ENCODE data around the gene LOXHD1.

LOXHD1 gene

GRCh38 chr18:46474487-46475389 lies 182.3 kb downstream of the LOXHD1 start:
- DNase-seq: no peak

DNA sequence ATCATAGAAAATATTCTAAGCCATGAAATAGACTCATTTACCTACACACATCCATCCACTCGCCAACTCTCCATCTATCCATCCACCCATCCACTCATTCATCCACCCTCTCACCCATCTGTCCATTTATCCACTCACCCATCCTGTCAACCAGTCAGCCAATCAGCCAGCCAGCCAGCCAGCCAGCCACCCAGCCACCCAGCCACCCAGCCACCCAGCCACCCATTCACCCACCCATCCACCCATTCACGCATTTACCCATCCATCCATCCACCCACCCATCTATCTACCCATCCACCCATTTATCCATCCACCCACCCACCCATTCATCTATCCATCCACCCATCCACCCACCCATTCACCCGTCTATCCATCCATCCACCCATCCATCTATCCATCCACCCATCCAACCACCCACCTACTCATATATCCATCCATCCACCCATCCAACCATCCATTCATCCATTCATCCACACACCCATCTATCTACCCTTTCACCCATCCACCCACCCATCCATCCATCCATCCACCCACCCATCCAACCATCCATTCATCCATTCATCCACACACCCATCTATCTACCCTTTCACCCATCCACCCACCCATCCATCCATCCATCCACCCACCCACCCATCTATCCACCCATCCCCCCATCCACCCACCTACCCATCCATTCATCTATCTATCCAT lies 185.1 kb downstream of the LOXHD1 start:
- no peak for DNase-seq

DNA sequence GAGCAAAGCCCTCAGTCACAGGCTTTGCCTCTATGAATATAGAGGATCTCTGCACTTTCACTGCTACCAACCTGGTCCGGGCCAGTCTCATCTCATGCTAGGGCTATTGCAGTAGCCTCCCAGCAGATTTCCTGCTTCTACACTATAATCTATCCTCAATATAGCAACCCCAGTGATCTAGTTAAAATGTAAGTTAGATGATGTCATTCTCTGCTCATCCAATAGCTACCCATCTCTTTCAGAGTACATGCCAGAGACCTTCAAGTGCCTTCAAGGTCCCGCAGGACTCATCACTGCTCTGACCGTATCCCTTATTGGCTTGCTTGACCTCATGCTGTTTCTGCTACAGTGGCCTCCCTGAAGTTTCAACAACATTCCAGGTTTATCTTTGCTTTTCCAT lies 186.3 kb downstream of the LOXHD1 start:
- DNase-seq: no peak

GRCh38 chr18:46469186-46469915 lies 187.7 kb downstream of the LOXHD1 start:
- no peak for DNase-seq

DNA sequence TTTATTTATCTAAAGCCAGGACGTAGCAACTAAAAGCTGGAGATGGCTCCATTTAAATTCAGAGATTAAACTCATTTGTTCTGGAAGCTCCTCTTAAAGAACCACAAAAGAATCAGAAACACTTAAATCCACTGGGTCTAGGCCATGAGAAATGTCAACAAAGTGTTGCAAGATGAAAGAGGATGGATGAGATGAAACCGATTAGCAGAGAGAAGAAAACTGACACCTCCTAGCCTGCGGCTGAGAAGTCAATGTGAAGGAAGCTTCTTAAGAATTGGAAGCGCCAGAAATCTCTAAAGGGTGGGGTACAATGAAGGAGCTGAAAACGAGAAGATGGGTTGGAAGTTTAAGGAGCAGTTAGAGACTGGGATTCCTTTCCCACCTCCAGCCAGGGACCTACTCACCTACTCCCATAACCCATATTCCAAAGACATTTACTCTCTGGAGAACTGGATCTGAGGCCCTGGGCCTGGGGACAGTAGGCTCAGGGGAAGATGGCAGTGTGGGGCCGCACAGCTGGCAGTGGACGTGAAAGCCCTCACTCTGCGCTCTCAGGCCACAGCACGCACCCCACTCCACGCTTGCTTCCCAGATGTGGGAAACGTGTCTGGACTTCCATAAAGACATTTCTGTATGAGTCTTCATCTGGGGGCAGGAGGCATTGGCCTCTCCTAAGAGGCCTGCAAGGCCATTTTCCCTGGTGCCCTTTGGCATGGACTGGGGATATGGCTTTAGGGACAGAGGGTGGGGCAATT lies 188.4 kb downstream of the LOXHD1 start:
- no peak for DNase-seq

- no peak for DNase-seq
These were observed 190.5 kb downstream of the LOXHD1 start for GRCh38 chr18:46466234-46467160.

DNA sequence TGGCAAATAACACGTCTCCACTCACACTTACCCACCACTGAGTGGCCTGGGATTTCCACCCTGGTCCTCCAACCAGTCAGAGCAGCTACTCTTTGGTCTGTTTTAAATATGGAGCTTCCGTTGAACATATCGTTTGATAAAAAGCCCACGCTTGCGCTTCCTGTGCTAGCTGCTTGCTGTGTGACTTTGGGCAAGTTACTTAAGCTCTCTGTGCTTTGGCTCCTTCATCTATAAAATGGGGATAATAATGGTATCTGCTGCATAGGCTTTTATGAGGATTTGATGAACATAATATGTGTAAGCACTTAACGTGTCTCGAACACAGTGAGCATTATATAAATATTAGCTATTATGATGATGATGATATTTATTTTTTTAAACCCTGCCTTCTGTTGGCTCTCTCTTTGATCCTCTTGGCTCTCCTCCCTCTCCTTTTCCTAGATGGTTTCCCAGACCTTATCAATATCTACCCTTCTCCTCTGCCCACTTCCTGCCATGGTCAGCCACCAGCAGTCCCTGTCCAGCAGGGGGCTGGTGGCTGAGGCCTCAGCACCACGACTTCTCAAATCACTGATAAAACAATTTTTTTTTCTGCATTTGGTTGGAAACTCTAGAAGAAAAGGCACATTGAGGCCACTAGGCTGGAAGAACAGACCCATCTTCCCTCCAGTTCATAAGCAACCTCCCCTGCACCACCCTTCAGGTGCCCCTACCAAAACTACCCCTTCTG lies 191.9 kb downstream of the LOXHD1 start:
- DNase-seq: no peak

DNA sequence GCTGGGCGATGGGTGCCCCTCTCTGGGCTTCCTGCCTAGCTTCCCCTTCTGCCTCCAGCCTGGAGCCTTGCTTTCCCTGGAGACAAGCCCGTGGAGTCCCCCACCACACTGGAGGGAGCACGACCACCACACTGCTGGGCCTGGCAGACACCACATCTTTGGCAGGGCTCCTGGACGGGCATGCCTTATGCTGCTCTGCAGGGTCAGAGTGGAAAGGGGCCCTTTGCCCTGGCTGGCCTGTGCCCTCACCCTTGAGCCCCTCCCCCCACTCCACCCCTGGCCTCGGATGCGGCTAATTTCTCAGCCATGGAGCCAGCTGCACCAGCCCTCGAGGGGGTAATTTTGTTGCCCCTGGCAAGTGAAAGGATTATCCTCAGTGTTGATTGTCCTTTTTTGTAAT lies 194.5 kb downstream of the LOXHD1 start:
- DNase-seq: no peak

DNA sequence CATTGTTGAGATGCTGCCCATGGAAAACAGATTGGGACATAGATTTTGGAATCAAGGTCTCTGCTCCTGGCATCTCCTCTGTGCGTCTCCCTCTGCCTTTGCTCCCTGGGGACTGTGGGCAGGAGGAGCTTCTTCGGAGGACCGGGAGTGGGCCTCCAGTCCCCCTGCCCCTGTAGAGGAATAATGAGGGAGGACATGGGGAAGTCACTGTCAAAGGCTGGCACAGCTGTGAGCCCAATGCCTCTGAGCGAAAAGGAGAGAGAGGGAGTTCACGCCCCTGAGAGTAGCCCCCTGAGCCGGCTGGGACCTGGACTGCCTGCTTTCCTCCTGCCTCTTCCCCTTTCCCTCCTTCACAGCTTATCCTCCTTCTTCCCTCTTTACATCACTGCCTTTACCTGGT lies 195.0 kb downstream of the LOXHD1 start:
- DNase-seq: no peak

DNA sequence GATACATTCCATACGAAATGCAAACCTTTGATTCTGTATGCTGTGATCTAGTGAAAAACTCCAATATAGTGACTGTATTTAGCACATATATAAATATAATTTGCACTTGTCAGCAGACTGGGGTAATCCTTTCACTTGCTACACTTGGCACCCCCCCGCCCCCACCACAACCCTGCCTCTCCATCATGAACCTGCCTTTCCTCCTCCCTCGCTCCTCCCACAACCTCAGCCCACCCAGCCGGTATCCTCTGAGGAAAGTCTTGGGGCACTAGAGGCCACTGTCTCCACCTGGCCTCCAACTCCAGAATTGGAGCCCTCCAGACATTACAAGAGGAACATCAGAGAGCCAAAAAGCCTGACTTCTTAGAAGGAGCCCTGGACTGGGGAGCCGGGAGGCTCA lies 196.3 kb downstream of the LOXHD1 start:
- DNase-seq: no peak

GRCh38 chr18:46459789-46460455 lies 197.1 kb downstream of the LOXHD1 start:
- DNase-seq: no peak

DNA sequence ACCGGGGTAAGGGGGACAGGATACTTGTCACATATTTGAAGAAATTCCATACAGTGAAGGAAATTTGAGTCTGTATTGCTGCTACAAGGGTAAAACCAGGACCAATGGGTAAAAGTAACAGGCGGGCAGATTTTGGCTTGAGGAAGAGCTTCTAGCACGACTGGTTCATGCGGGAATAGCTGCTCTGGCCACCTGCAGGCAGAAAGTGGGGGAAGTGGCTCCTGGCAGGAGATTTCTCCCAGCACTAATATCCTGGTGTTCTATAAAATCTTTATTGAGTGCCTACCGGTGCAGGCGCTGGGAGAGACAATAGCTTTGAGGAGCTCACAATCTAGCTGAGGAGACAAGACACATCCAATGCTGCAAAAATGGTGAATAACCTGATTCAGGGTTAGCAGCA lies 198.5 kb downstream of the LOXHD1 start:
- no peak for DNase-seq

GRCh38 chr18:46456691-46457090 lies 200.3 kb downstream of the LOXHD1 start:
- no peak for DNase-seq

DNA sequence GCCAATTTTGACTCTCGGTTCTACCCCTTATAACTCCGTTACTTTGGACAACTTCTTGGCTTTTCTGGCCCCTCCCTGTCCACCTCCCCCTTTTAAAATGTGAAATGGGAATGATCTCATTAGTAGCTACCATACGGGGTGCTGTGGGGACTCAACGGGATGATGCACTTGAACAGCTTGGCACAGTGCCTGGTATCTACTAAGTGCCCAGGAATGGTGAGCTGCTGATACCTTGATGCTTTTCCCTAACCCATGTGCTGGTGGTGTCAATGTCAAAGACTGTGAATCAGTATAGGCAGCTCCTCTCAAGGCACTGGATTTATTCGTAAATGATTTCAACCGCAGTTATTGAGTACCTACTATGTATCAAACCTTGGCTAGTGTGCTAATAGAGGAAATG lies 204.2 kb downstream of the LOXHD1 start:
- DNase-seq: no peak

GRCh38 chr18:46449499-46449898 lies 207.5 kb downstream of the LOXHD1 start:
- no peak for DNase-seq

DNA sequence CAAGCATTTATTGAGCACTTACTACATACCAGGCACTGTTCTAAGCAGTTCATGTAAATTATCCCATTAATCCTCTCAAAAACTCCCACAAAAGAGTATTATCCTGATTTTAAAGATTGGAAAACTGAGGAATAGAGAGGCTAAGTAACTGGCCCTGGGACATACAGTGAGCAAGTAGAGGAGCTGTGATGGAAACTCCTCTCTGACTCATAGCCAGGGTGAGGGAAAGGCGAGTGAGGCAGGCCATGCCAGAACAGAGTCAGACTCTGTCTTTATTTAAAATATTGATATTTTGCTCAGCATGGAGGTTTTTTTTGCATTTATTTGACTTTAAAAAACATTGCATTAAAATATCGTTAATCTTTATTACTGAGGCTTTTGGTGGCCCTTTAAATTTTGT lies 208.0 kb downstream of the LOXHD1 start:
- no peak for DNase-seq

- no peak for DNase-seq
These were observed 208.7 kb downstream of the LOXHD1 start for GRCh38 chr18:46448347-46448746.

DNA sequence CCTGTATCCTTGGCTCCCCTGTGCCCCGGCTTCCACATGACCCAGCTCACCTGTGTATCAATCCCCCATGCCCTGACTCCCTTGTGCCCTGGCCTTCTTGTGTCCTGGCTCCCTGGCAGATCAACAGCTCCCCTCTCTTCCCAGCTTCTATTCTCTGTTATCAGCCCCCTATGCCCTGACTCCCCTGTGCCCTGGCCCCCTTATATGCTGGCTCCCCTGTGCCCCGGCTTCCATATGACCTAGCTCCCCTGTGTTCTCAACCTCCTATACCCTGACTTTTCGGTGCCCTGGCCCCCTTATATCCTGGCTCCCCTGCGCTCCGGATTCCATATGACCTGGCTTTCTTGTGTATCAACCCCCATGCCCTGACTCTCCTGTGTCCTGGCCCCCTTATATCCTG lies 209.2 kb downstream of the LOXHD1 start:
- DNase-seq: no peak

DNA sequence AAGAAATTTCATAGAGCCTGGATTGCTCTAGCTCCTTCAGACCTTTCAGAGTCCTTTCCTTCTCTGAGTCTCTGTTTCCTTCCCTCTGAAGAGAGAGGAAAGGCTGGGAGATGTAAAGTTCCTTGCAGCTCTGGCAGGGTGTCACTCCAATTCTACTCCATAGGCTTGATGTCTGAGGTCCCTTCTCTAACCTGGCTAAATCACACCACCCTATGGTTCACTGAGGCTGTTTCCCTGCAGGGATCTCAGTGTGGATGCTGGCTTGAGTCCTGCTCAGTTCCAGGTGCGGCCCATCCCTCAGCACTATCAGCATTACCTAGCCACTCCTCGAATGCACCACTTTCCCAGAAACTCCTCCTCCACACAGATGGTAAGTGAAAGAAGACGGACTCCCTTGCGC lies 209.7 kb downstream of the LOXHD1 start:
- DNase-seq: no peak

- DNase-seq: no peak
These were observed 211.3 kb downstream of the LOXHD1 start for GRCh38 chr18:46445522-46446313.

Measured in activated CD4-positive, alpha-beta T cell treated with anti-CD3 and anti-CD28 coated beads, Interleukin-2, Interleukin-6, amounts not matched to agents 100 ng/mL and 50 ng/mL, durations not matched to agents 16 hours and 8 hours (primary cell).